Natural killer cell treated with Interleukin-12 subunit alpha and Interleukin-12 subunit beta and Interleukin-15 and Interleukin-18, amount 100 ng/mL, for 72 hours (primary cell): ENCODE measurements around the gene U2AF1L4. TPM values are rescaled to one million over a fixed set of nuclear protein-coding genes. Genes with fewer than 3 reads are reported as not detected.

Experiments
- ATAC-seq, 2 donors: fragments of 150-1000 bp; cut with Tn5 transposase in 1 of 2; sonication (Bioruptor Pico), chemical (Tn5 transposase) in 1 of 2; 2 replicates each; pipeline ENCODE4 v1.10.0; 2021
- DNase-seq: peaks from one replicate; pipeline ENCODE4 v3.0.0; 2022; ENCODE audit warnings: low spot score
- H3K27ac Mint-ChIP-seq, 2 donors: 1 replicate in 1 of 2; 2 replicates in 1 of 2; pipeline ENCODE4 v1.8.0; 2022; ENCODE audit warnings: mixed read lengths in 2 of 2, mild to moderate bottlenecking in 1 of 2, moderate library complexity in 1 of 2
- H3K27me3 Mint-ChIP-seq, 2 donors: 1 replicate in 1 of 2; 2 replicates in 1 of 2; pipeline ENCODE4 v1.8.0; 2022; ENCODE audit warnings: mixed read lengths in 2 of 2
- H3K36me3 Mint-ChIP-seq: one replicate; pipeline ENCODE4 v1.8.0; 2022; ENCODE audit warnings: mixed read lengths
- H3K4me1 Mint-ChIP-seq, 2 donors: 1 replicate in 1 of 2; 2 replicates in 1 of 2; pipeline ENCODE4 v1.8.0; 2022; ENCODE audit warnings: low read depth in 2 of 2, mixed read lengths in 2 of 2, mild to moderate bottlenecking in 1 of 2
- H3K4me3 Mint-ChIP-seq: one replicate; pipeline ENCODE4 v1.8.0; 2022; ENCODE audit warnings: mixed read lengths
- H3K9me3 Mint-ChIP-seq: 2 replicates; pipeline ENCODE4 v1.8.0; 2022; ENCODE audit warnings: mixed read lengths
- total RNA-seq, 2 donors: library from RNA; stranded (reverse); gene quantifications; one replicate each; pipeline ENCODE4 v1.2.3, GENCODE V29; 2022

Gene U2AF1L4
- total RNA-seq, 2 donors from 2014 or later: 17.0 to 19.1 TPM

DNA sequence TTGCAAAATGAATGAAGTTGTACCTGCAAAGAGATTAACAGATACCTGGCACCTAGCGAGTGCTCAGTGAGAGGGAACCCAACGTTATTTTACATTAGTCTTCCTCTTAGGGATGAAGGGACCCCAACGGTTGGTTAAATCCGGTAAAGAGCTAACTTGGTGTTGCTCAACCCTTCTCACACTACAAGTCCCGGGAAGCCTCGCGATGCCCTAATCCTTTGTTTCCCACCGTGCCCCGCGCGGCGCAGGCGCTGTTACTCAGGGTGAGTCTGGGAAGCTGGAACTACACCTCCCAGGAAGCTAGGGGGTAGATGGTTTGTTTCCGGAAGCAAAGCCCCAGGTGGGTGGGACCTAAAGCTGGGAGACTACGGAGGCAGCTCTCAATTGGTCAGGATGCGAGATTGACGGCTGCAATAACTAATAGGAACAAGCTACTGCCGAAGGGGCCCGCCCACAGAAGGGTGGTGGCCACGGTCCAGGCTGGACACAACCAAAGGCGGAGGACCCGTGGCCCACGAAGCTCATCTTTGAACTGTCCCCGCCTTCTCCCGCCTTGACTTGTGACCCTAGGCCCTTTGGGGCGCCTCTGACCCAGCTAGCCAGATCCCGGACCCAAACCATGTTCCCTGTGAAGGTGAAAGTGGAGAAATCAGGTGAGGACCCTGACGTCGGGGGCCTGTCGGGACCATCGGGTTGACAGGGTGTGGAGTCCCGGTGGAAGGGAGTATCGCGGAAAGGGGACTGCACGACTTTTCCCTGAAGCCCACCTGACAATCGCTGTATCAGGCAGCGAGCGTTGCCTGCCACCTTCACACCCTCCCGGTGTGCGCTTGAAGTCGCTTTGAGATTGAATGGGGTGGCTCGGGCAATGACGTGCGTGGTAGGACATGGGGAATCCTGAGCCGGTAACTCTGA, 3.1 kb upstream of the U2AF1L4 start, which contains the start of gene LIN37:
Gene LIN37 (plus strand): TSS at position 471 of the 915 bp plus-strand sequence. CDS start 149 bp downstream, at position 620.
- Mint-ChIP-seq H3K27me3 (no peaks in the 10 kb centered on the region), H3K4me3 (peak within 1 kb of the TSS; percentile 98), H3K36me3 (no peaks in the 10 kb centered on the region), H3K9me3 (no peaks in the 10 kb centered on the region), H3K27ac (peak within 1 kb of the TSS; percentile 76 to 94), H3K4me1 (peaks cover 36 to 41% of the 10 kb centered on the region in 2 donors)
- DNase-seq: peak; percentile 99
- peak; percentile 86 to 90 for ATAC-seq

DNA sequence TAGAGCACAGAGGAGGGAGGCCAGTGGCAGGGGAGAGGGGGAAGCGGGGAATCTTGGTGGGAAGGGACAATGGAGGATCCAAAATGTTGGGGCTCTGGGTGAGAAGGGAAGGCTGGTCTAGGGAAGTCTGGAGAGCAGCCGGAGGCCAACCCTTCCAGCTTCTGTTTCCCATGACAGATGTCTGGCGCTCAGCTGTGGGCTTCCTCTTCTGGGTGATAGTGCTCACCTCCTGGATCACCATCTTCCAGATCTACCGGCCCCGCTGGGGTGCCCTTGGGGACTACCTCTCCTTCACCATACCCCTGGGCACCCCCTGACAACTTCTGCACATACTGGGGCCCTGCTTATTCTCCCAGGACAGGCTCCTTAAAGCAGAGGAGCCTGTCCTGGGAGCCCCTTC, 1.3 kb upstream of the U2AF1L4 start:
- ATAC-seq (no peak), DNase-seq (no peak)
- Mint-ChIP-seq H3K27ac (peak overlapping the region; percentile 94 to 97), H3K9me3 (no peaks in the 10 kb centered on the region), H3K4me3 (peak overlapping the region; percentile 98), H3K27me3 (no peaks in the 10 kb centered on the region), H3K36me3 (no peaks in the 10 kb centered on the region), H3K4me1 (peaks cover 45 to 50% of the 10 kb centered on the region in 2 donors)

DNA sequence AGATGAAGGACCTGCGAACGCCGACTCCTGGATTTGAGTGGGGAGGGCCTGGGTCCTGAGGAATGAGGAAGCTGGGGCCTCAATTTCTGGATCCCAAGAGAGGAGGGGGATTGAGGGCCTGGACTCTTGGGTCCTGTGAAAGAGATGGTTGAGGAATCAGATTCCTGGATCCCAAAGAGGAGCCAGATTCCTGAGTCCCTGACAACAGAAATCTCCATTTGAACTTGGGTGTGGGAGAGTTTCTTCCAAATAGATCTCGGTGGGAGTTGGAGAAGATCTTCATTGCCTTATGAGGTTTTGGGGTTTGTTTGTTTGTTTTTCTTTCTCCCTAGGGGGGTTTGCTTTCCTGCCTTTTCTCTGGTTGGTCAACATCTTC, 857 bp upstream of the U2AF1L4 start:
- peaks cover 45 to 51% of the 10 kb centered on the region in 2 donors for H3K4me1 Mint-ChIP-seq

DNA sequence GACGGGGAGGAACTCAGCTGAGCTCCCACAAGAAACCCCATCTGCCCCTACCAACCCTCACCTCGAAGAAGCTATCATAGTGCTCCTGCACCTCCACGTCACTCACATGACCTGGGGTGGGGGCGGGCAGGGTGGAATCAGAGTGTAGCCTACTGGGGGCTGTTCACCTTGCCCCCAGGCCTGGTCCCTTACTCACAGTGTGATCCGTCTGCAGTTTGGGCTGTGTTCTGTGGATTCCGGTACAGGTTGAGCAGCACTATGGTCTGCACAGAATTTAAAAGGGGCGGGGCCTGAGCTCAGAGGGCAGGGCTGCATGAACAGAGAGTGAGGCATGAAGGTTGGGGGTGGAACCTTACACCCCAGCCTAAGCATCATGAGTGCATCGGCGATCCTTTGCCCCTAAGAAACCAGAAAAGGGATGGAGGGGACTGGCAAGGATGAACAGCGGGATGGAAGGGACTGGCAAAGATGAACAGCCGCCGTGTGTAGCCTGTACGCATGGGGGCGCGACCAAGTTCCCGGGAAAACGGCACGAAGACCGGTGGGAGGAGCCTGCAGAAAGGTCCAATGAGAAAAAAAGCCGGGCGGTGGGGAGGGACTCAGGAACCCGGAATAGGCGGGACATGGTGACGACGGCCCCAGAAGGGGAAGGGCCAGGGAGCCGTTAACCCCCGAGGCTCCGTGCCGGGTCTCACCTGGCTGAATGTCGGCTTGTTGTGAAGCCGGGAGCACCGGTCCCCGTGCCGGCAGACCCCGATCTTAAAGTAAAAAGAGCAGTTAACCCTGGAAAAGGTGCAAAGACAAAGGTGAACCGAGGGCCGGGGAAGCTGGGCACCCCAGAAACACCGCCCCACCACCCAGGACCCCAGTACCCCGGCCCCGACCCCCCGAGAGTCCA, 539 bp downstream of the U2AF1L4 start:
- ATAC-seq (peak; percentile 71 to 77), DNase-seq (peak; percentile 95)
- Mint-ChIP-seq H3K4me1 (peaks cover 47 to 55% of the 10 kb centered on the region in 2 donors), H3K27me3 (no peaks in the 10 kb centered on the region), H3K4me3 (peak overlapping the region; percentile 98), H3K9me3 (no peaks in the 10 kb centered on the region), H3K36me3 (no peaks in the 10 kb centered on the region), H3K27ac (peak overlapping the region; percentile 94 to 97)

More for the DNA sequence above, 857 bp upstream of the U2AF1L4 start:
- peak overlapping the region; percentile 94 to 97 for H3K27ac Mint-ChIP-seq
- H3K36me3 Mint-ChIP-seq: no peaks in the 10 kb centered on the region
- peak overlapping the region; percentile 98 for H3K4me3 Mint-ChIP-seq
- no peaks in the 10 kb centered on the region for H3K27me3 Mint-ChIP-seq
- H3K9me3 Mint-ChIP-seq: no peaks in the 10 kb centered on the region
- ATAC-seq (no peak), DNase-seq (no peak)

DNA sequence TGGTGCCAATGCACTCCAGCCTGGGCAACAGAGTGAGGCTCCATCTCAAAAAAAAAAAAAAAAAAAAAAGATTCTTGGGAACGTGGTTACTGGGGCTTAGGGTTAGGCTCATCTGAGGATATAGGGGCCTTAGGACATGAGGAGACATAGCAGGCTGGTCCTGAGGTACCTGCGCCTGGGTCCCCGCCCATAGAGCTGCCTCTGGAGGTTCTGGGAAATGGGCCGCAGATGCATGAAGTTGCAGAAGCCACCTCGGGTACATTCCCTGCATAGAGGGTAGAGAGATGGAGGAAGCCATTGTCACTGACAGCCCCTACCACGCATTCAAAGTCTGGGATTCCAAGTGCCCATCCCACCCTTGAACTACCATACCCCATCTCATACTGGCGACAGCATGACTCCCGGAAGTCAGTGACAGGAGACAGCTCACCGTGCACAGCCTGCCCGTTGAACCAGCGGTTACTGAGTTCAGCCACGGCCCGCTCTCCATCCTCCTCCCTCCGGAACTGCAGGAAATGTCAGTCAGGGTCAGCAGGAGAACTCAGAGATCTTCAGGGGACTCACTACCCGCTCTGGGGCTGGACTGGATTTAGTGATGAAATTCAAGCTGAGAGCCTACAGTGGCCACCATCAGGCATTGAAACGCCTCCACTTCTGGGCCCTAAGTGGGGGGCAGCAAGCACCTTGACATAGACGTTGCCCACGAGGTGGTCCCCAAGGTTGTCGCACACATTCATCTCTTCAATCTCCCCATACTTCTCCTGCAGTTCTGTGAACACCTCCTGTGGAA, 1.4 kb downstream of the U2AF1L4 start:
- Mint-ChIP-seq H3K27me3 (no peaks in the 10 kb centered on the region), H3K4me3 (peak overlapping the region; percentile 98), H3K4me1 (peaks cover 47 to 49% of the 10 kb centered on the region in 2 donors), H3K36me3 (no peaks in the 10 kb centered on the region), H3K9me3 (no peaks in the 10 kb centered on the region), H3K27ac (peak overlapping the region; percentile 94 to 97)
- DNase-seq (no peak), ATAC-seq (no peak)

DNA sequence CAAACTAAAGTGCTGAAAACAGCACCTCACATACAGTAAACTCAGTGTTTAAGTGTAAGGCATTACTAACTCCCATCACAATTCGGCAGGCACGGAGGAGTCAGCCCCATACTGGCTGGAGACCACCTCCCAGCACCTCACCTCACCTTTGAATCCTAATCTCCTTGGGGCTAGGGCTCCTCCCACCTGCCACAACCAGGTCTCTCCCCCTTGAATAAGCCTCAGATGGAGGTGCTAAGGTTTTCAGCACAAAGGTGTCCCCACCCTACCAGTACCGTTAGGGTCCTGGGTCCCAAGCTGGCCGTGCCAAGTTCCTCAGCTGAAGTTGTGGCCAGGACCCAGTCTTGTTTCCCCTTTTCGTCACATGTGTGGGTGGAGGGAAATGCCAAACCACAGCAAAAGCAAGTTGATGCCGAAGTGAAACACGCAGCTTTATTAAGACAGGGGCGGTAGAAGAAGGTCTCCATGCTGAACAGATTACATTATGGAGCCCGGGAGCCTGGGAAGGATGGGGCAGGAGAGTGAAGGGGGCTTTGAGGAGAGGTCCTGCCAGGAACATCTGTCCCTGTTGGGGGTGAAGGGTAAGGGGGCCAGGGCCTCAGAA, 3.0 kb downstream of the U2AF1L4 start, which contains the start of gene IGFLR1:
Gene IGFLR1 (minus strand): TSS at position 332 of the 604 bp plus-strand sequence. CDS start 1,272 bp downstream, outside the sequence.
- peaks cover 39 to 46% of the 10 kb centered on the region in 2 donors for H3K4me1 Mint-ChIP-seq
- peak within 1 kb of the TSS; percentile 95 for H3K4me3 Mint-ChIP-seq
- H3K27me3 Mint-ChIP-seq: no peaks in the 10 kb centered on the region
- H3K9me3 Mint-ChIP-seq: no peaks in the 10 kb centered on the region
- DNase-seq (peak; percentile 86), ATAC-seq (peak in 1 of 2 donors; percentile 0)
- peak within 1 kb of the TSS; percentile 94 to 97 for H3K27ac Mint-ChIP-seq
- no peaks in the 10 kb centered on the region for H3K36me3 Mint-ChIP-seq

DNA sequence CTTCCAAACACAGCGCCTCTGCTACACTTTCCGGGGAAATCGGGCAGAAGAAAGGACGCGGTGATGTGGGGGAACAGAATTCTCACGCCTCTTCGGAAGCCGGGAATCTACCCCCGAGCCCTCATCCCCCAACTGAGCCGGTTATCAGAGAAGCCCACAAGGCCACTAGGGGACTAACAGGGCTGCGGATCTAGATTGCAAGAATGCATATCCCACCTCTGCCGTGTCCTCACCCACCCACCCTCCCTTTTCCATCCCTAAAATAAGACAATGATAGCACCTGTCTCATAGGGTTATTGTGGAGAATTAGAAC, 4.1 kb downstream of the U2AF1L4 start:
- Mint-ChIP-seq H3K4me1 (peaks cover 38 to 47% of the 10 kb centered on the region in 2 donors), H3K9me3 (no peaks in the 10 kb centered on the region), H3K27me3 (no peaks in the 10 kb centered on the region), H3K4me3 (peak overlapping the region; percentile 95), H3K36me3 (no peaks in the 10 kb centered on the region), H3K27ac (peak overlapping the region; percentile 88 to 97)
- ATAC-seq: no peak
- no peak for DNase-seq

DNA sequence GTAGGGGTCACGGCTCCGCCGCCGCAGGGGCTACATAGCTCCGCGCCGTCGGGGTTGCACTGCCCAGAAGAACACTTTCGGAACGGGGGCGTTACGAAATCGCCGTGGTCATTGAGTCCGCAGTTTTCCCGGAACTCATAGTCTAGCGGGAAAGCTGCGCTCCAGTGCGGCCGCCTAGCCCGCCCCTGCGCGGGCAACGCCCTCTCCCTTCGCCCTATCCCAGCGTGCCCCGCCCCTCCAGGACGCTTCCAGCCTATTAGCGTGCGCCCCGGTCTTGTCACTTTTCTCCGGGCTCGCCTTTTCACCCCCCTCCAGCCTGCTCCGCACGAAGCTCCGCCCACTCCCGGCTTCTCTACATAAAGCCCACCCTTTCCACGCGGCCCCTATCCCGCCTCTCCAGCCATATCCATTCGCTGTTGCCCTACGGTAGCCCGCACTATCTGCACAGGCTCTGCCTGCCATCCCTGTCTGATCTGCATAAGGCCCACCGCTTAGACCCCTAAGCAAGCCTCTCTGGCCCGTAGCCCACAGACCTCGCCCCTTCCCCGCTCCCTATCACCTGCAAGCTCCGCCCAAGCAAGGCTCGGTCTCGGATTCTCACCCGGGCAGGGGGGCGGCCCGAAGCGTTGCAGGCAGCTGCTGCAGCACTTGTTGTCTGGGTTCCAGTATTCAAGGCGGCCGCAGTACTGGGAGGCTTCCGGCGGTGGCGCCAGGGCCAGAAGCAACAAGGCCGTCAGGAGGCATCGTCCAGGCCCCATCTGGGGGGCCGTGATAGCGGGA, 4.6 kb downstream of the U2AF1L4 start:
- Mint-ChIP-seq H3K27ac (peak overlapping the region; percentile 88 to 97), H3K4me3 (peak overlapping the region; percentile 95), H3K9me3 (no peaks in the 10 kb centered on the region), H3K4me1 (peaks cover 33 to 44% of the 10 kb centered on the region in 2 donors), H3K36me3 (no peaks in the 10 kb centered on the region), H3K27me3 (no peaks in the 10 kb centered on the region)
- peak; percentile 99 for DNase-seq
- ATAC-seq: peak; percentile 86 to 88

DNA sequence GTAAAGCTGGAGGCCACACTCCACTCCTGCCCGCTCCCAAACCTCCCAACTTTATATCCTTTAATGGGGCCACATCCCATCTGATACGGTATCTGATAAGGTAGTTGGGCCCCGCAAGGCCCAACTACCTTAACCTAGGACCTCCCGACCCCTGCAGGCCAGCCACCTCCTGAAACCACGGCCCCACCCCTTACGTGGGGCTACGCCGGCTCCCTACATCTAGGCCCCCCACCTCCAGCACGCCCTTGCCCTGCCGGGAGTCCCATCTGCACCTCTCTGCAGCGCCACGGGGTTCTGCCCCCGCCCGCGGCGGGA, 5.2 kb downstream of the U2AF1L4 start:
- Mint-ChIP-seq H3K27me3 (no peaks in the 10 kb centered on the region), H3K27ac (peak overlapping the region; percentile 88 to 97), H3K4me3 (peak overlapping the region; percentile 95), H3K4me1 (peaks cover 30 to 44% of the 10 kb centered on the region in 2 donors), H3K9me3 (no peaks in the 10 kb centered on the region), H3K36me3 (no peaks in the 10 kb centered on the region)
- no peak for ATAC-seq
- no peak for DNase-seq

DNA sequence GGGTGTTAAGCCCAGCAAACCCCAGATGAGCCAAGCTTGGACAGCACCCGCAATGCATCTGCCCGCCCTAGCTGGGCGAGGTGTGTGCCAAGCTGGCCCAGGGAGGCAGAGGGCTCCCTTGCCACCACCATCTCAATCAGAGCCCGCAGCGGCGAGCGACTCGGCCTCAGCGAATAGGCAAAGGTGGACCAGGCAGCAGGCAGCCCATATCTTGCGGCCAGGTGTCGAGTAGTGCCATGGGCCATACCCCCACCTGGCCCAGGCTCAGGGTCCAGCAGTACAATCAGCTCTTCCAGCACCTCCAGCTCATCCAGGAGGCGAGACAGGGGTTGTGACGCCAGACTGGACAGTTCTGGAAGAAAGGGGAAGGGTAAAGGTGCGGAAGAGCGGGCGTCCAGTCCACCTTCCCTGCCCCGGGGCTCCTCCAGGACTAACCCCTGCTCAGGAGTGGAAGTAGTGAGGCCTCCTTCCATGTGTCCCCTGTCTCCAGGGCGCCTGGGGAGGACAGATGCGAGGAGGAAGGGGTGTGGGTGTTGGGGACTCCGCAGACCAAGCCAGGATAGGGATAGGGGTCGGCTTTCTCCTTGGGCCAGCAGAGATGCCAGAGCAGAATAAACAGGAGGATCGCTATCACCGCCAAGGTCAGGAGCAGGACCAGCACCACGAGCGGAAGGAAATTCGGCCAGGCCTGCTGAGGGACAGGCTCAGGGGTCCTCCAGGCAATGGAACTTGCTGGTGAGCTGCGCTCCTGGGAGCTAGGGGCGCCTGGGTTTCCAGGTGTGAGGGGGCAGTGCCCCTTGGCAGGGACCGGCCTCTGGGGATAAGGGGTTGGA, 5.7 kb downstream of the U2AF1L4 start:
- H3K4me3 Mint-ChIP-seq: peak overlapping the region; percentile 44
- no peaks in the 10 kb centered on the region for H3K9me3 Mint-ChIP-seq
- DNase-seq (no peak), ATAC-seq (no peak)
- peaks cover 2% of the 10 kb centered on the region for H3K36me3 Mint-ChIP-seq
- H3K4me1 Mint-ChIP-seq: peaks cover 30 to 43% of the 10 kb centered on the region in 2 donors
- H3K27ac Mint-ChIP-seq: peak overlapping the region; percentile 37 to 58
- no peaks in the 10 kb centered on the region for H3K27me3 Mint-ChIP-seq

DNA sequence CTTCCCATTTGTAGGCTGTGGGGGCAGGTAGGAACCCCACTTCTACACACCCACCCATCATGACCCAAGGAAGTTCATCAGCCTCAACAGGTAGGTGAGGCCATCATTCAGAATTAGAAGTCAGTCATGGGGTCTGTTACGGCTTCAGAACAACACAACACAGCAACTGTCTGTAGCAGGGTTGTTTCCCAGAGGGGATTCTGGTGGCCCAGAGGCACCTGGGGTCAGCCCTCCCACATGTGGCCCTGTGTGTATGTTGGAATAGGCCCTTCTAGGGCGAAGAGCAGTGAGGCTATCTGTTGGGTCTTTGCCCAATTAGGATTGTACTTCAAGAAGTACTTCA, 6.4 kb downstream of the U2AF1L4 start:
- H3K27ac Mint-ChIP-seq: peak overlapping the region; percentile 37 to 58
- peak overlapping the region; percentile 44 for H3K4me3 Mint-ChIP-seq
- H3K36me3 Mint-ChIP-seq: peaks cover 8% of the 10 kb centered on the region

More for the DNA sequence above, 6.4 kb downstream of the U2AF1L4 start:
- ATAC-seq (no peak), DNase-seq (no peak)
- Mint-ChIP-seq H3K4me1 (peaks cover 31 to 43% of the 10 kb centered on the region in 2 donors), H3K9me3 (no peaks in the 10 kb centered on the region), H3K27me3 (no peaks in the 10 kb centered on the region)
